CD4-positive, alpha-beta T cell treated with Interferon gamma for 1 hour (primary cell): Measurements from ENCODE around the gene UPF3B.
"Not testable (repeated sequence)": the region's sequence is repeated elsewhere in the genome, so short reads cannot be mapped to it uniquely, and the experiment has no call there.

Experiments
- DNase-seq: peaks from one replicate; pipeline ENCODE4 v3.0.0-alpha.2; 2020

Gene UPF3B, protein sequence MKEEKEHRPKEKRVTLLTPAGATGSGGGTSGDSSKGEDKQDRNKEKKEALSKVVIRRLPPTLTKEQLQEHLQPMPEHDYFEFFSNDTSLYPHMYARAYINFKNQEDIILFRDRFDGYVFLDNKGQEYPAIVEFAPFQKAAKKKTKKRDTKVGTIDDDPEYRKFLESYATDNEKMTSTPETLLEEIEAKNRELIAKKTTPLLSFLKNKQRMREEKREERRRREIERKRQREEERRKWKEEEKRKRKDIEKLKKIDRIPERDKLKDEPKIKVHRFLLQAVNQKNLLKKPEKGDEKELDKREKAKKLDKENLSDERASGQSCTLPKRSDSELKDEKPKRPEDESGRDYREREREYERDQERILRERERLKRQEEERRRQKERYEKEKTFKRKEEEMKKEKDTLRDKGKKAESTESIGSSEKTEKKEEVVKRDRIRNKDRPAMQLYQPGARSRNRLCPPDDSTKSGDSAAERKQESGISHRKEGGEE

DNA sequence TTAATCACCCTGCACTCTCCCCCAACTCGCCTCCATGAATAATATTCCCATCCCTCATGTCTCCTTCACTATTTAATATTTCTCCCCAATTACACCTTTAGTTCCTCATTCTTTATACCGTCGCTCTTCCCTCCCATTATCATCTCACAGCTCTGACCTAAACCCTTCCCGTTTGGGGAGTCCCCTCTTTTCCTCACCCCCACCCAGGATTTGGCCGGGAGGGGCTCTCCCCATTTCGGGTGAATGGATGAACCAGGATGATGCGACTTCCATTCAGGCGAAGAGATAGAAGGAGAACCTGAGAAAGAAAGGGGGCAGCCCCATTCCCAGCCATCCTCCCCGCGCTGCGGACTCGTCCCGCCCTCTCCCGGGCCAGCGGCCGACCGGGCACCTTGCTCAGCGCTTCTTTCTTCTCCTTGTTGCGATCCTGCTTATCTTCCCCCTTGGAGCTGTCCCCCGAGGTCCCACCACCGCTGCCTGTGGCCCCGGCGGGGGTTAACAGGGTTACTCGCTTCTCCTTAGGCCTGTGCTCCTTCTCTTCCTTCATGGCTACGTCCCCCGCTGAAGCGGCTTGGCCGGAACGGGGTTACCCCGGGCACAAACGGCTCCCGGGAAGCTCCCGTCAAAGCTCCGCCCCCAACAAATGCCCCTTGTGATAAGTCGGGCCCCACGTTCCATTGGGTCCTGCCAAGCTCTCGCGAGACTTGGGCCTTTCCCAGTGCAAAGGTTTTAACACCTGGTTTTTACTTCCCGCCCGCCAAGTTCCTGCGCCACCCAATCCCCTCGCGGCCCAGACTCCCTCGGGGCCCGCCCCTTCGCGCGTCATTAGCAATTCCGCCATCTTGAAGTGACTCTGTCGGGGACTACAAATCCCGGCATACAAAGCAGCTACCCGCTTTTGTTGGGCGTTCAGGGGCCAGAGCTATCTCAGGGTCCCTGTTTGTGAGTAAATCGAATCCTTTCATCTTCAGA, at the start of gene UPF3B:
TSS of gene UPF3B (minus strand) at position 582 of the 972 bp plus-strand sequence. CDS start at position 547, 35 bp downstream.
- DNase-seq = peak; percentile 97

DNA sequence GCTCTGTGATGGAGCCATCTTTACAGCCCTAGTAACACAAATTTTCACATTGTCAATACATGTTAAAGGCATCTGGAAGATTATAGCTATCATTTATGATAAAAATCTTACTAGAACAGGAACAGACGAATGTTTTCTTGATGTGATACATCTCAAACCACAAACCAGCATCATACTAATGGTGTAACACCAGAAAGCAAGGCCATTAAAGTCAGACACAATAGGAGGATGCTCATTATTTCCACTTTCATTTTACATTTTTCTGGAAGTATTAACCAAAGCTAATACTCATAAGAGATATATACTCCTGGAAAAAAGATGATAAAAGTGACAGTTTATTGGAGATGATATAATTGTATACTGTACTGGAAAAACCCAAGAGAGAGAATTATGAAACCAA, 48.2 kb upstream of the UPF3B start:
- DNase-seq = no peak

DNA sequence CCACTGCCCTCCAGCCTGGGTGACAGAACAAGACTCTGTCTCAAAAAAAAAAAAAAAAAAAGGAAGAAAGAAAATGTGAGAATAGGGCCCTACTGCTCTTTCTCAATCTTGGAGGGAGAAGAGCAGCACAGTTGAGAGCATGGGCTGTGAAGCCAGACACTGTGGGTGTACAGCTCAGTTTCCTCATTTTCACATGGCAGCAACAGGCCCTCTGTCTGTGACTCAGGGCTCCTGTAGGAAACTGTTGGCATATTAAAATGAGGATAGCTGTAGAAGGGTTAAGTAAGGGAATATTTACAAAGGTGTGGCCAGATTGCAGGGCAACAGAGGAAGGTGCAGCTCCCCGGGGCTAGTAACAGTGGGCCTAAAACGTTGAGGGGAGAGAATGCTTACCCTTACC, 46.4 kb upstream of the UPF3B start:
- peak; percentile 16 for DNase-seq

DNA sequence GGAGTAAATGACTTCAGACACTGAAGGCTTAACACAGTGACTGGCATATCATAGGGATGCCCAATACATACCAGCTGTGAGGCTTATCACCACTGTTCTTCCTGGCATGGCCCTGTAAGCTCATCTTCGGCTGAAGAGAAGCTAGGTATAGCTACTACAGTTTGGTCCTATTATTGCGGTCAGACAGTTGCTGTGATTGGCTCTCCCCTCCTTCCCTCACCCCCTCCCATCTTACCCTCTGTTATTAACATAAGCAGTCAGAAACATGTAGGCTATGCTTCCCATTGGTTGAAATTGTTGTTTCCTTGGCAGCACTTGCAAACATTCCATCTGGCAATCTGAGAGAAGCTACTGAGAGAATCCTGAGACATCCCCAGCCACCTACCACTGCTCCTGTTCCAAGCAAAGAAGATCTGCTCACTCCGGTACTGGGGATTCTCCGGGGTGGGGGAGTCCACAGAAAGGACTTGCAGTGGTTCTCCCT, 43.1 kb upstream of the UPF3B start, which contains the start of gene AKAP14:
TSS of gene AKAP14 (plus strand) at position 51 of the 484 bp plus-strand sequence. CDS start 7,331 bp downstream, outside the sequence.
- DNase-seq = no peak

DNA sequence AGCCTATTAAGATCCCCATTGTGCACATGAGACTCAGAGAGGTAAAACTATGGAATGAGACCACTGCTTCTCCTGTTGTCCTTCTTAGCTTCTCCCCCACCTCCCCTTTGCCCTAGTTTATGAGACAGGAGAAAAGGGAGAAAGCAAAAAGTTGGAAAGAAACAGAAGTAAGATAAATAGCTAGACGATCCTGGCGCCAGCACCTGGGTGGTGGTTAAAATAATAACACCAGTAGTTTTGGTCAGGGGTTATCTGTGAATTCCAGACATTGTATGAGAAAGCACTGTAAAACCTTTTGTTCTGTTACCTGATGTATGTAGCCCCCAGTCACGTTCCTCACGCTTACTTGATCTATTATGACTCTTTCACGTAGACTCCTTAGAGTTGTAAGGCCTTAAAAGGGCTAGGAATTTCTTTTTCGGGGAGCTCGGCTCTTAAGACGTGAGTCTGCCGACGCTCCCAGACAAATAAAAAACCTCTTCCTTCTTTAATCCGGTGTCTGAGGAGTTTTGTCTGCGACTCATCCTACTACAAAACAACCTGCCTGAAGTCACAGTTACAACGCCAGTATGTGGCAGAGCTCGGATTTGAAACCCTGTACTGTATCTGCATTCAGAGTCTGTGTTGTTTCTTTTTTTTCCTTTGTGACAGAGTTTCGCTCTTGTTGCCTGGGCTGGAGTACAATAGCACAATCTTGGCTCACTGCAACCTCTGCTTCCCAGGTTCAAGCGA, 39.4 kb upstream of the UPF3B start:
- DNase-seq = not testable (repeated sequence)

DNA sequence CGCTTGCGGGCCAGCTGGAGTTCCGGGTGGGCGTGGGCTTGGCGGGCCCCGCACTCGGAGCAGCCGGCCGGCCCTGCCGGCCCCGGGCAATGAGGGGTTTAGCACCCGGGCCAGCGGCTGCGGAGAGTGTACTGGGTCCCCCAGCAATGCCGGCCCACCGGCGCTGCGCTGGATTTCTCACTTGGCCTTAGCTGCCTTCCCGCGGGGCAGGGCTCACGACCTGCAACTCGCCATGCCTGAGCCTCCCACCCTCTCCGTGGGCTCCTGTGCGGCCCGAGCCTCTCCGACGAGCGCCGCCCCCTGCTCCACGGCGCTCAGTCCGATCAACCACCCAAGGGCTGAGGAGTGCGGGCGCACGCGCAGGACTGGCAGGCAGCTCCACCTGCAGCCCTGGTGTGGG, 37.9 kb upstream of the UPF3B start:
- not testable (repeated sequence) for DNase-seq

DNA sequence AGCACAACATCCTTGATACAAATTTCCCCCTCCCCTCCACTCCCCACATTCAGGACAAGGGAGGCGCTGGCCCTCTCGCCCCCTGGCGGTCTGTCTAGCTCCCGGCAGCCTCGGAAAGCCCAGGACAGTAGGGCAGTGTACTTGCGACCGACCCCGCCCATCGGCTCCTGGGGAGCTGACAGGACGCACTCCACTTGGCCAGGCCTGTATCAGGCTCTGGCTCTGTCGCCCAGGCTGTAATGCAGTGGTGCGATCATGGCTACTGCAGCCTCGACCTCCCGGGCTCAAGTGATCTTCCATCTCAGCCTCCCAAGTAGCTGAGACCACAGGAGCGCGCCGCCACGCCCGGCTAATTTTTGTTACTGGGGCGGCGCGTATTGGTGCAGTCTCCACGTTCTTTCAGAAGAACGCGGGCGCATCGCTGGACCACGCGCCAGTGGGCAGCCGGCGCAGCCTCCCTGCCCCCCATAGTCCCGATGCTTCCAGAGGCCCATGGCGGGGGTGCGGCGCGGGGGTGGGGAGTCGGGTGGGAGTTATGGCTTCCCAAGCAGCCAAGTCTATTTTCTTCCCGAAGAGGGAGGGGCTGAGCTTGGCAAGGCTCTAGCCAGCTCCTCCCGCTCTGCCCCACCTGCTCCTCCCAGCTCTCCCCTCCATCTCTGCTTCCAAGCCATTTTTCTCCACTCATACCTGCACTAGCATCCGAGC, 35.1 kb upstream of the UPF3B start:
- DNase-seq = peak; percentile 56

DNA sequence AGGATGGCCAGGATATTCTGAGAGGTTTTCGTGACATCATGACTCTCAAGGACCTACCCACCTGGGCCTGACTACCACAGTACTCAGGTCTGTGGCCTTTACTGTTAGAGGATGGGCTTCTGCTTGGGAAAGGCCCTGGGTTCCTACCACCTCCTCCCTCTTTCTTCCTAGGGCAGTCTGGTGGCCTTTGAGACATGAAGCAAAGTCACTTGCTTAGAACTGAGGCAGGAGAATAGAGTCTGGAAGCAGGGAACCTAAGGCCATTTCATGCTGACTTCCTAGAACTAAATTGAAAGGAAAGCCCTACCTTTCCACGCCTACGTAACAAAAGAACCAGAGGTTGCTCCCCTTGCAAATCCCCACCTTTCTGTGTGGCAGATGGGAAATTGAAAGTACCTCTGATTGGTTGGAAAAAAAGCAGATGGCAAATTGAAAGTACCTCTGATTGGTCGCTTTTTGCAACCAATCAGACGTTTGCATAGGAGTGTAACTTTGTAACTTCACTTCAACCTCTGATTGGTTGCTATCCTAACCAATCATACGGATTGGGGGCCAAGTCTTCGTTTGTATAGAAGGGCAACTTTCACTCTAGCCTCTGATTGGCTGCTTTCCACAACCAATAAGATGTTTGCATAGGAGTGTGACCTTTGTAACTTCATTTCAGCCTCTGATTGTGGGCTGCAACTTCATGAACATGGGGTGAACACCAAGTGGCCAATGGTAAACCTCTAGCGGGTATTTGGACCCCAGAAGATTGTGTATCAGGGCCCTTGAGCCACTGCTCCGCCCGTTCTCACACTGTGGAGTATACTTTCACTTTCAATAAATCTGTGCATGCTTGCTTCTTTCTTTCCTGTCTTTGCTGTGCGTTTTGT, 33.0 kb upstream of the UPF3B start:
- peak; percentile 4 for DNase-seq

DNA sequence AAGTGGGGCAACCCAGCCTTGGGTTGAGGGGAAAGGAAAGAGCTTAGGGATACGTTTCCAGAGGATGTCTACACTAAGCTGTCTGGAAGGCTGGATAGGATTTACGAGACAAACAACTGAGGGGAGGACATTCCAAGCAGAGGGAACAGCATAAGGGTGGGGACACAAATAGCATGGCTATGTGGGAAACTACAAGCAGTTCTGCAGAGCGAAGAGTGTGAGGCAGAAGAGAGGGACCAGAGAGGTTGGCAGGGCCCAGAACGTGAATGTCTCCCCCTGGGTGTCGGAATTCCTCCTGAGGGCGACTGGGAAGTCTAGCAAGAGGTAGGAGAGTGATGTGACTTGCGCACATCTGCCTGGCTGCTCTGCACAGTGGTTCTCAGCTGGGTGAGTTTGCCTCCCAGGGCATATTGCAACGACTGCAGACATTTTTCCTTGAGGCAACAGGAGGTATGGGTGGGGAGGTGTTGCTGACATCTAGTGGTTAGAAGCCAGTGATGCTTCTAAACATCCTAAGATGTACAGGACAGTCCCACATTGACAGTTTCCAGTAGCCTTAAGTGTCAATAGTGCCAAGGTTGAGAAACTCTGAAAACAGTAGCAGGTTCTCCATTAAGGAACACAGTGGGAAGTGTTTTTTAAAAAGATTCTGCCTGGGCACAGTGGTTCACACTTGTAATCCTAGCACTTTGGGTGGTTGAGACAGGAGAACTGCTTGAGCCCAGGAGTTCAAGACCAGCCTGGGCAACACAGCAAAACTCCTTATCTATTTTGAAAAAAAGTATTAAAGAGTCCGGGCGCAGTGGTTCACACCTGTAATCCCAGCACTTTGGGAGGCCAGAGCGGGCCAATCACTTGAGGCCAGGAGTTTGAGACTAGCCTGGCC, 28.0 kb upstream of the UPF3B start:
- peak; percentile 16 for DNase-seq

DNA sequence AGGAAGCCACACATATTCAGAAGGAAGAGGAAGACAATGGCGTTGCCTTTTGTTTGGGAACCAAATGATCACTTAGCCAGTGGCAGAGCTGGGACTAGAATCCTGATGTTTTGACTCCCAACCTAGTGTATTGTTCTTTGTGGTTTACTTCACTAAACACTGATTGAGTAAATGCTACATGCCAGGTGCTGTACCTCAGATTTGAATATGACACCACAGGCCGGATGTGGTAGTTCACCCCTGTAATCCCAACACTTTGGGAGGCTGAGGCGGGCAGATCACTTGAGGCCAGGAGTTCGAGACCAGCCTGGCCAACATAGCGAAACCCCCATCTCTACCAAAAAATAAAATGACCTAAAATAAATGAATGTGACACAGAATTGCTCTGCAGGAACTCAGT, 27.3 kb upstream of the UPF3B start:
- DNase-seq = no peak

DNA sequence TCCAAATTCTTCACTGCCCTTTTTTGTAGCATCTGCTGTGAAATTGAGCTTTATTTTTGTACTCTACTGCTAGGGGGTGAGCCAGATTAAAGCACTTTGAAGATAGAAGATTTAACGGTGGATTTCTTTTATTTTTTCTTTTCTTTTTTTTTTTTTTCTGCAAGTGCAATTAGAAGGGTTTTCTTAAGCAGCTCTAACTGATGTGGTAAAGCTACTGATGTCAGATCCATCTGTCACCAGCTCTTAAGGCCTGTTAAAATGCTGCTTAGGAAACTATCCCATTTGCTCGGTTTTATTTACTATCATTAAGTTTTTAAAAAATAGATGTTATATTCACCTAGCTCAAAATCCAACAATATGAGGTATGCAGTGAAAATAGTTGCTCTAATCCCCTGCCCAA, 26.0 kb upstream of the UPF3B start:
- no peak for DNase-seq

DNA sequence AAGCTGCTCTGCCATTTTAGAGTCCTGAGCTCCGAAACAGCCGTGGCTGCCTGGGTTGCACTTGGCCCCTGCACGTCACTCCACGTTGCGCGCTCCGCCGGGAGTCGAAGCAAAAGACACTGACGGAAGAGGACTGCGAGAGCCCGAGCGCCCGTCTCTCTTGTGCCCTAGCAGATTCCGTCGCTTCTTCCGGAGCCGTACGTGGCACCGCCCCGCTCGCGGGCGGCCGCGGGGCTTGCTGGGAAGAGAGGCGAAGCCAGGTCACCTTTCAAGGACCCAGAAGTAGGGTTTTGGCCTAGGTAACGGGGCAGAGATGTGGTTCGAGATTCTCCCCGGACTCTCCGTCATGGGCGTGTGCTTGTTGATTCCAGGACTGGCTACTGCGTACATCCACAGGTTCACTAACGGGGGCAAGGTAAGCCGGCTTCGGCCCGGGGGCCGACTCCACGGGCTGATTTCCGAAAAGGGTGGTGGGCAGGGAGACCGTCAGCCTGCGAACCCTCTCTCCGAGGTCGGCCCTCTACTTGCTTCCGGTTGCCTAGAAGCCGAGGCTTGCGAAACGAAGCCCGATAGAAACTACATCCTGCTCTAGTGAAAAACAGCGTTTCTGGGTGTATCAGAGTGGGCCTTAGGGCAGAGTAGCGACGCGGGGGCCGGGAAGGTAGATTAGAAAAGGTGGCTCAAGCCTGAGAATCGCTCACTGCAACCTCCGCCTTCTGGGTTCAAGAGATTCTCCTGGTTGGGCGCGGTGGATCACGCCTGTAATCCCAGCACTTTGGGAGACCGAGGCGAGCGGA, 19.0 kb upstream of the UPF3B start, which contains the start of the genes NDUFA1 and RNF113A:
TSS of gene NDUFA1 (plus strand) at position 234 of the 797 bp plus-strand sequence. CDS start at position 314, 80 bp downstream.
TSS of gene RNF113A (minus strand) at position 135 of the 797 bp plus-strand sequence. CDS start at position 15, 120 bp downstream.
- DNase-seq = peak; percentile 88

DNA sequence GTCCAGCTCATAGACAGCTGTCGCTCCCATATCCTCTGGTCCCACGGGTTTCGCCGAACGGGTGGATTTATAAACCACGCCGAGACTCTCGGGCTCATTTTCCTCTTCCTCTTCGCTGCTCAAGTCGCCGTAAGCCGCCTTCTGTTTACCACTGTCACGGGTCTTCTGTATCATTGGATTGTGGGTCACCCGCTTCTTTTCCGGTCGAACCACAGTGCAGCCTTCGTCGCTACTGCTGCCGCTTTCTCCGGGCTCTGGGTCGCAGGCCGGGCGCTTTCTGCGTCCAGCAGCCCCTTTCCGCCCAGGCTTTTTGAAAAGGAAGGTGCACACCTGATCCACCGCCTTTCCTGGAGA, 18.5 kb upstream of the UPF3B start:
- peak; percentile 32 for DNase-seq

DNA sequence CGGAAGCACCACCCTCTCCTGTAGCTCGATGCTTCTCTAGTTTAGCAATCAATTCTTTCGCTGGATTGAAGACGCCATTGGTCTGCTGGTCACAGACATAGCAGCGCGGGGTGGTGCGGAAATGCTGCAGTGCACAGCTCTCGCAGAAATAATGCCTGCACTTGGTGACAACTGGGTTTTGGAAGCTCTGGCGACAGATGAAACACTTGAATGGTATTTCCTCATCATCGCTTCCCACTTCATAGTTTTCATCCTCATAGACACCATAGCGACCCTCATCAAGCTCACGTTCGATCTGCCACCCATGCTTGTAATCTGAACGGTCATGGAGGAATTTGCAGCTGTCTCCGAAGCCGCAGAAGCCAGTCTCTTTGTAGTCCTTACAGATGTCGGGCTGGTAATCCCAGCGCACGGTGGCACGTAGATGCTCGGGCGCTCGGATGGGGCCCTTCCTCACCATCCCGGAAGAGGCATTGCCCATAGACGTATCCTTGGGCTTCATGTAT, 17.9 kb upstream of the UPF3B start:
- DNase-seq = peak; percentile 4

DNA sequence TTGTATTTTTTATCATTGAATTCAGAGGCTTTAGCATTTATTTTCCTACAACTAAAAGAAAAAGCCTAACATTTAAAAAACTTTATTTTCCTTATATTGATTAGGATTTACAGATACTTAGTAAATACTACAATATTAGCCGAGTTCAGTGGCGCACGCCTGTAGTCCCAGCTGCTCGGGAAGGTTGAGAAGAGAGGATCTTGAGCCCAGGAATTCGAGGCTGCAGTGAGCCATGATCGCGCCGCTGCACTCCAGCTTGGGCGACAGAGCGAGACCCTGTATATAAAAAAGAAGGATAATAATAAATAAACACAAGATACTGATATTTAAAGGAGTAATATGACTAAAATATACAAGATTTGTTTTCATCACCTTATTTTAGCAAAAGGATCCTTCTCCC, 681 bp upstream of the UPF3B start:
- DNase-seq = no peak

DNA sequence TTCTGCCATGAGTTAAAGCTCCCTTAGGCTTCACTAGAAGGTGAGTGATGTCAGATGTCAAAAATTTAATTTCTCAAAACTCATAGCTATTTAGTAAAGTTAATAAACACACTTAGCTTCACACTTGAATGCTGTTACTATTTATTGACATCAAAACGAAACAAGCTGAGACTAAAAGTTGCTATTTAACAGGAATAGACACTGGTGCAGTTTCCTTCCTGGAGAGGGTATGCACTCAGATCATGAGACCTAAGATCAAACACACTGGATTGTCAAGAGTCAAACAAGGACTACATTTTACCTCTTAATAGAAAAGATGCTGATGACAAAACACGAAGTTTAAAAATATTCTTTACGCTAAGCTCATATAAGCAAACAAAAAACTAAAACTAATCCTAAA, 18.9 kb downstream of the UPF3B start:
- DNase-seq = no peak

DNA sequence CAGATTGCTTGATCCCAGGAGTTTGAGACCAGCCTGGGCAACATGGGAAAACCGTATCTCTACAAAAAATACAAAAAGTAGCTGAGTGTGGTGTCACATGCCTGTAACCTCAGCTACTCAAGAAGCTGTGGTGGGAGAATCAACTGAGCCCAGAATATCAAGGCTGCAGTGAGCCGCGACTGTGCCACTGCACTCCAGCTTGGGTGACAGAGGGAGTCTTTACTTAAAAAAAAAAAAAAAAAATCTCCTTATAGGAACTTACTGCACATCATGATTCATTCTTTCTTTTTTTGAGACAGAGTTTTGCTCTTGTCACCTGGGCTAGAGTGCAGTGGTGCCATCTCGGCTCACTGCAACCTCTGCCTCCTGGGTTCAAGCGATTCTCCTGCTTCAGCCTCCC, 24.3 kb downstream of the UPF3B start:
- DNase-seq = no peak

DNA sequence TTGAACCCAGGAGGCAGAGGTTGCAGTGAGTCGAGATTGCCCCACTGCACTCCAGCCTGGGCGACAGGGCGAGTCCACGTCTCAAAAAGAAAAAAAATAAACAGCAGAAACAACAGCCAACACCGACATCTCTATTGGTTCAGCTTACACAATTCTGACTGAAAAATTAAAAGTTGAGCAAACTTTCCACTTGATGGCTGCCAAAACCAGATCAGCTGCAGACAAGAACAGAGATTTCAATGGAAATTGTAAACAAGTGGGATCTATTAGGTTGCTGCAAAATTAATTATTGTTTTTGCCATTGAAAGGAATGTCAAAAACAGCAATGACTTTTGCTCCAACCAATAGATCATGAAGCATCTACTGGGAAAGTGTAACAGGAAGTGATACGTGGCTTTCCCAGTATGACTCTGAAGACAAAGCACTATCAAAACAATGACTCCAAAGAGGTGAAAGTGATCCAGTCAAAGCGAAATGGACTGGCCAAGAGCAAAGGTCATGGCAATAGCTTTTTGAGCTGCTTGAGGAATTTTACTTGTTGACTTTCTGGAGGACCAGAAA, 26.3 kb downstream of the UPF3B start:
- no peak for DNase-seq
